ENCODE measurements around the gene RNF146. TPM values are rescaled to one million over a fixed set of nuclear protein-coding genes. Genes with fewer than 3 reads are reported as not detected.

The RNF146 gene
- total RNA-seq, 1 experiment from 2014 or later: 43.1 TPM

- CTCF ChIA-PET: interaction anchor here (0.5 to 0.7 kb wide), 3 partner anchors 14 to 240 kb away, joined by 3 to 4 read pairs (median 4); no protein-coding TSS in a partner anchor
- no TSS peak for BruUV-seq (replicated peaks)
- H3K9me3 ChIP-seq (ENCODE audit: control insufficient read depth, insufficient read depth, low read depth, low read length): no peaks in the 10 kb centered on the region
- TF ChIP-seq TCF7L2 (IDR thresholded peaks at IDR 0.05; ENCODE audit: low read depth, low read length) (no peak), POLR2AphosphoS5 (IDR thresholded peaks at IDR 0.05; ENCODE audit: low read depth, low read length) (no peak), SIN3A (IDR thresholded peaks at IDR 0.05; ENCODE audit: borderline replicate concordance, insufficient read depth, low read depth, low read length) (no peak), CTCF (IDR thresholded peaks at IDR 0.05) (no peak)
- intact Hi-C loops (cut with micrococcal nuclease; ENCODE audit: unreplicated experiment) (no loop called here), in situ Hi-C loops (cut with HindIII; ENCODE audit: low pct_unique_long_range_greater_than_20kb, low sequenced_read_pairs) (no loop called here)
- no peaks in the 10 kb centered on the region for H3K27me3 ChIP-seq (ENCODE audit: control insufficient read depth, insufficient read depth, low read length)
- peaks cover 3% of the 10 kb centered on the region; the same call in 1 of the 2 replicates for H3K36me3 ChIP-seq (ENCODE audit: control insufficient read depth, insufficient read depth, low read length)
- no peak for ATAC-seq
- POLR2A ChIA-PET: interaction anchor here (0.6 kb wide), 2 partner anchors 42 to 1343 kb away, joined by 4 to 7 read pairs; no protein-coding TSS in a partner anchor
- no peak for DNase-seq (ENCODE audit: low read depth, low spot score)
- no peak overlapping the region for H3K4me3 ChIP-seq (ENCODE audit: low read depth in 2 of 2, low read length in 2 of 2)
- H3K27ac ChIP-seq (ENCODE audit: low read length): no peak overlapping the region
- H3K4me1 ChIP-seq (ENCODE audit: control insufficient read depth, insufficient read depth, low read length): no peaks in the 10 kb centered on the region; the same call in 1 of the 2 replicates
Observed at GRCh38 chr6:127299522-127300240, 33.0 kb downstream of the RNF146 start.

GRCh38 chr6:127300411-127300810 lies 33.7 kb downstream of the RNF146 start:
- POLR2A ChIA-PET: interaction anchor here (0.6 kb wide), 1 partner anchor 283 kb away, joined by 4 read pairs; no protein-coding TSS in a partner anchor
- in situ Hi-C loops (cut with HindIII; ENCODE audit: low pct_unique_long_range_greater_than_20kb, low sequenced_read_pairs) (no loop called here), intact Hi-C loops (cut with micrococcal nuclease; ENCODE audit: unreplicated experiment) (no loop called here)

More at GRCh38 chr6:127300411-127300810, 33.7 kb downstream of the RNF146 start:
- peaks cover 2% of the 10 kb centered on the region; the same call in 1 of the 2 replicates for H3K36me3 ChIP-seq (ENCODE audit: control insufficient read depth, insufficient read depth, low read length)
- TF ChIP-seq POLR2AphosphoS5 (IDR thresholded peaks at IDR 0.05; ENCODE audit: low read depth, low read length) (no peak), TCF7L2 (IDR thresholded peaks at IDR 0.05; ENCODE audit: low read depth, low read length) (no peak), SIN3A (IDR thresholded peaks at IDR 0.05; ENCODE audit: borderline replicate concordance, insufficient read depth, low read depth, low read length) (no peak), REST (IDR thresholded peaks at IDR 0.05; ENCODE audit: insufficient read depth in 1 of 2, low read depth in 2 of 2, low read length in 1 of 2) (no peak), CTCF (IDR thresholded peaks at IDR 0.05) (no peak)
- BruUV-seq (replicated peaks): no TSS peak
- no peaks in the 10 kb centered on the region; the same call in 1 of the 2 replicates for H3K4me1 ChIP-seq (ENCODE audit: control insufficient read depth, insufficient read depth, low read length)
- H3K27me3 ChIP-seq (ENCODE audit: control insufficient read depth, insufficient read depth, low read length): no peaks in the 10 kb centered on the region
- ATAC-seq: peak; percentile 52; the same call in 1 of the 2 replicates
- no peaks in the 10 kb centered on the region for H3K9me3 ChIP-seq (ENCODE audit: control insufficient read depth, insufficient read depth, low read depth, low read length)
- H3K27ac ChIP-seq (ENCODE audit: low read length): no peak overlapping the region; the same call in 1 of the 2 replicates
- peak; percentile 20 for DNase-seq (ENCODE audit: low read depth, low spot score)
- CTCF ChIA-PET: no interaction called here
- H3K4me3 ChIP-seq (ENCODE audit: low read depth in 2 of 2, low read length in 2 of 2): no peak overlapping the region
